ENCODE results near the gene HIF3A.

The HIF3A gene

GRCh38 chr19:46386996-46387712 lies 90.3 kb downstream of the HIF3A start:
- DNase-seq, result no peak

- no peak for DNase-seq
These were observed 90.9 kb downstream of the HIF3A start for GRCh38 chr19:46387713-46388130.

GRCh38 chr19:46388311-46389095 lies 91.7 kb downstream of the HIF3A start:
- DNase-seq, result no peak

GRCh38 chr19:46390121-46390858 lies 93.4 kb downstream of the HIF3A start:
- no peak for DNase-seq

- DNase-seq, result no peak
These were observed 94.0 kb downstream of the HIF3A start for GRCh38 chr19:46390866-46391265.

- no peak for DNase-seq
These were observed 94.7 kb downstream of the HIF3A start for GRCh38 chr19:46391296-46392251.

- no peak for DNase-seq
These were observed 95.5 kb downstream of the HIF3A start for GRCh38 chr19:46392252-46392801.

- DNase-seq, result no peak
These were observed 96.0 kb downstream of the HIF3A start for GRCh38 chr19:46392837-46393236.
